Measurements from ENCODE around the gene TMEM170B.

DNA sequence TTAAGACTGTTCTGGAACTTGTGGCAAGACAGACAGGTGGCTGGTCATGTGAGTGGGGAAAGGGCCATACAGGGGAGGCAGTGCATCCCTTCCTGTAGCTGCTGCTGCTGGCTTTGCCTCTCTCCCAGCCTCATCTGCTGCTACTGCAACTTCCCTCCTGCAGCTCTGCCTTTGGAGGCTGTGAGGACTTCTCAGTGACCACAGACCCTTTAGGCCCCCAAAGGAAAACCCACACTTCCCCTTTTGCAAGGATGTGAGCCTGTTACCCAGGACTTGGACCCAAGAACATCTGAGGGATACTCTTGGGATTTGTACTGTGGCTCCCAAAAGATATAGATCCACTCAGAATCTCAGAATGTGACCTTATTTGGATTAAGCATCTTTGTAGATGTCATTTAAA lies 91.0 kb downstream of the TMEM170B start:
- TF ChIP-seq ZNF565 (CRISPR knock-in tag; conservative IDR thresholded peaks at IDR 0.05; ENCODE audit: low read depth), result no peak
- TF ChIP-seq, protein P1, sequence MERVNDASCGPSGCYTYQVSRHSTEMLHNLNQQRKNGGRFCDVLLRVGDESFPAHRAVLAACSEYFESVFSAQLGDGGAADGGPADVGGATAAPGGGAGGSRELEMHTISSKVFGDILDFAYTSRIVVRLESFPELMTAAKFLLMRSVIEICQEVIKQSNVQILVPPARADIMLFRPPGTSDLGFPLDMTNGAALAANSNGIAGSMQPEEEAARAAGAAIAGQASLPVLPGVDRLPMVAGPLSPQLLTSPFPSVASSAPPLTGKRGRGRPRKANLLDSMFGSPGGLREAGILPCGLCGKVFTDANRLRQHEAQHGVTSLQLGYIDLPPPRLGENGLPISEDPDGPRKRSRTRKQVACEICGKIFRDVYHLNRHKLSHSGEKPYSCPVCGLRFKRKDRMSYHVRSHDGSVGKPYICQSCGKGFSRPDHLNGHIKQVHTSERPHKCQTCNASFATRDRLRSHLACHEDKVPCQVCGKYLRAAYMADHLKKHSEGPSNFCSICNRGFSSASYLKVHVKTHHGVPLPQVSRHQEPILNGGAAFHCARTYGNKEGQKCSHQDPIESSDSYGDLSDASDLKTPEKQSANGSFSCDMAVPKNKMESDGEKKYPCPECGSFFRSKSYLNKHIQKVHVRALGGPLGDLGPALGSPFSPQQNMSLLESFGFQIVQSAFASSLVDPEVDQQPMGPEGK (CRISPR knock-in tag; IDR thresholded peaks at IDR 0.05; ENCODE audit: borderline replicate concordance), result no peak
- no peak for TF ChIP-seq BACH2 (CRISPR knock-in tag; IDR thresholded peaks at IDR 0.05; ENCODE audit: borderline replicate concordance)
- TF ChIP-seq ARNTL (CRISPR knock-in tag; IDR thresholded peaks at IDR 0.05; ENCODE audit: borderline replicate concordance, low read depth), result no peak
- no peak for TF ChIP-seq ZNF70 (CRISPR knock-in tag; IDR thresholded peaks at IDR 0.05)
- no peak for TF ChIP-seq TOX (CRISPR knock-in tag; IDR thresholded peaks at IDR 0.05; ENCODE audit: borderline replicate concordance)
